ENCODE measurements around the gene ATP8B1. TPM values are rescaled to one million over a fixed set of nuclear protein-coding genes. Genes with fewer than 3 reads are reported as not detected.

Gene ATP8B1
- total RNA-seq, 1 experiment from 2014 or later = 62.3 TPM

GRCh38 chr18:57834616-57835015, 31.5 kb upstream of the ATP8B1 start:
- TF ChIP-seq, protein P1, sequence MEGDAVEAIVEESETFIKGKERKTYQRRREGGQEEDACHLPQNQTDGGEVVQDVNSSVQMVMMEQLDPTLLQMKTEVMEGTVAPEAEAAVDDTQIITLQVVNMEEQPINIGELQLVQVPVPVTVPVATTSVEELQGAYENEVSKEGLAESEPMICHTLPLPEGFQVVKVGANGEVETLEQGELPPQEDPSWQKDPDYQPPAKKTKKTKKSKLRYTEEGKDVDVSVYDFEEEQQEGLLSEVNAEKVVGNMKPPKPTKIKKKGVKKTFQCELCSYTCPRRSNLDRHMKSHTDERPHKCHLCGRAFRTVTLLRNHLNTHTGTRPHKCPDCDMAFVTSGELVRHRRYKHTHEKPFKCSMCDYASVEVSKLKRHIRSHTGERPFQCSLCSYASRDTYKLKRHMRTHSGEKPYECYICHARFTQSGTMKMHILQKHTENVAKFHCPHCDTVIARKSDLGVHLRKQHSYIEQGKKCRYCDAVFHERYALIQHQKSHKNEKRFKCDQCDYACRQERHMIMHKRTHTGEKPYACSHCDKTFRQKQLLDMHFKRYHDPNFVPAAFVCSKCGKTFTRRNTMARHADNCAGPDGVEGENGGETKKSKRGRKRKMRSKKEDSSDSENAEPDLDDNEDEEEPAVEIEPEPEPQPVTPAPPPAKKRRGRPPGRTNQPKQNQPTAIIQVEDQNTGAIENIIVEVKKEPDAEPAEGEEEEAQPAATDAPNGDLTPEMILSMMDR (IDR thresholded peaks at IDR 0.05; ENCODE audit: unreplicated experiment) = no peak
- no TSS peak for BruUV-seq (replicated peaks)

DNA sequence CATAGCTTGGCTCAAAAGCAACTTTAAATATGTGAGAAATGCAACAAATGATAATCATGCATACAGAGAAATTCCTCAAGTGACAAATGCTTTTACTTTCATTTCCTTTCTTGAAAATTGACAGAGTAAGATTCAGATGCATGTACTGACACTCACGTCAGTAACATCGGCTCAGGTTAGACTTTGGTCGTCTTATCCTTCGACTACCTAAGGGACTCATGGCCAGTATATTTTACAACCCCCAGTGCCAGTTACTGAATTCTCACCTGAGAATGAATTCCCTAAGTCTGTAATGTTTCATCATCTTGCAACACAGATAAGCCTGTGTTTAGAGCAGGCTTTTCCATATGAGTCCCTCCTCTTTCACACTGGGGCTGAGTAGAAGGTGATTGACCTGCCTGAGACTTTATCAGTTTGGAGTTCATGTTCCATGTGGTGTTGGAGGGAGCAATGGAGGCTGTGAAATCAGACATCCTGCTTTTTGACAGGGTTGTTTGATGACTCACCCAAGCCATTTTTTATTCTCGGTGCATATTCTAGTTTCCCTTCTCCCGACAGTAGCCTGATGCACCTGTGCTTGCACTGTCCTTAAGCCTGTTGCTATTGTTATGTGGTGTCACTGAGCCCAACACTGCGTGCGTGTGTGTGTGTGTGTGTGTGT, 30.5 kb upstream of the ATP8B1 start:
- intact Hi-C loops (cut with micrococcal nuclease; ENCODE audit: unreplicated experiment) = no loop called here
- peak; percentile 18 for DNase-seq
- peak overlapping the region; percentile 80 for H3K27ac Mint-ChIP-seq (ENCODE audit: unreplicated experiment)

More at GRCh38 chr18:57834616-57835015, 31.5 kb upstream of the ATP8B1 start:
- H3K4me3 Mint-ChIP-seq (ENCODE audit: low read depth, unreplicated experiment) = no peak overlapping the region
- no peaks in the 10 kb centered on the region for H3K36me3 Mint-ChIP-seq (ENCODE audit: insufficient read depth, unreplicated experiment)
- CTCF ChIA-PET = no interaction called here
- DNase-seq = no peak
- intact Hi-C loops (cut with micrococcal nuclease; ENCODE audit: unreplicated experiment) = no loop called here
- H3K27ac Mint-ChIP-seq (ENCODE audit: unreplicated experiment) = no peak overlapping the region
- peaks cover 22% of the 10 kb centered on the region for H3K4me1 Mint-ChIP-seq (ENCODE audit: low read depth, unreplicated experiment)
- no peaks in the 10 kb centered on the region for H3K27me3 Mint-ChIP-seq (ENCODE audit: unreplicated experiment)
- peaks cover 6% of the 10 kb centered on the region for H3K9me3 Mint-ChIP-seq (ENCODE audit: low read depth, unreplicated experiment)

DNA sequence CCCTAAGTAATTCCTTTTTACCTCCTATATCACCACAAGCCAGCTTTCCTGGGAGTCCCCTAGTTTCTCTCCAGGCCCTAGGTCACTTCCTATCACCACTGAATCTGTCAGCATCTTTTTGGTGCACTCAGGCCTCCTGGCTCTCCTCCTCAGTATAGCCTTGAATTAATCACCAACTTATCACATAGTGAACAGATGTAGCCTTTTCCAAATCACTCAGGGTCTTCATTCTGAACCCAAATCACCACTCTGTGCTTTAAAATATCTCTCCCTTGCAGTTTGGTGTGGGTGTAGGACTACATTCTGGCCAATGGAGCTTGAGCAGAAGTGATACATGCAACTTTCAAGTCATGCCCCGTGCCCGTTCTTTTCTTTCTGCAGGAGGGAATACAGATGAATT, 29.6 kb upstream of the ATP8B1 start:
- peaks cover 4% of the 10 kb centered on the region for H3K9me3 Mint-ChIP-seq (ENCODE audit: low read depth, unreplicated experiment)
- intact Hi-C loops (cut with micrococcal nuclease; ENCODE audit: unreplicated experiment) = no loop called here
- no peaks in the 10 kb centered on the region for H3K36me3 Mint-ChIP-seq (ENCODE audit: insufficient read depth, unreplicated experiment)
- TF ChIP-seq, protein P1 (IDR thresholded peaks at IDR 0.05; ENCODE audit: unreplicated experiment) = no peak
- H3K27ac Mint-ChIP-seq (ENCODE audit: unreplicated experiment) = no peak overlapping the region
- no TSS peak for BruUV-seq (replicated peaks)
- no peaks in the 10 kb centered on the region for H3K27me3 Mint-ChIP-seq (ENCODE audit: unreplicated experiment)
- no peak for DNase-seq
- H3K4me1 Mint-ChIP-seq (ENCODE audit: low read depth, unreplicated experiment) = peaks cover 13% of the 10 kb centered on the region
- H3K4me3 Mint-ChIP-seq (ENCODE audit: low read depth, unreplicated experiment) = no peak overlapping the region
- CTCF ChIA-PET = interaction anchor here (0.5 kb wide), 1 partner anchor 207 kb away, joined by 4 read pairs; no protein-coding TSS in a partner anchor

More for the DNA sequence above, 30.5 kb upstream of the ATP8B1 start:
- CTCF ChIA-PET = no interaction called here
- no peaks in the 10 kb centered on the region for H3K27me3 Mint-ChIP-seq (ENCODE audit: unreplicated experiment)
- BruUV-seq (replicated peaks) = no TSS peak
- H3K36me3 Mint-ChIP-seq (ENCODE audit: insufficient read depth, unreplicated experiment) = no peaks in the 10 kb centered on the region
- H3K4me1 Mint-ChIP-seq (ENCODE audit: low read depth, unreplicated experiment) = peaks cover 18% of the 10 kb centered on the region
- peaks cover 6% of the 10 kb centered on the region for H3K9me3 Mint-ChIP-seq (ENCODE audit: low read depth, unreplicated experiment)
- peak overlapping the region; percentile 52 for H3K4me3 Mint-ChIP-seq (ENCODE audit: low read depth, unreplicated experiment)
- TF ChIP-seq, protein P1 (IDR thresholded peaks at IDR 0.05; ENCODE audit: unreplicated experiment) = no peak

- Mint-ChIP-seq H3K4me1 (ENCODE audit: low read depth, unreplicated experiment) (peaks cover 13% of the 10 kb centered on the region), H3K27me3 (ENCODE audit: unreplicated experiment) (no peaks in the 10 kb centered on the region), H3K4me3 (ENCODE audit: low read depth, unreplicated experiment) (no peak overlapping the region), H3K27ac (ENCODE audit: unreplicated experiment) (no peak overlapping the region), H3K9me3 (ENCODE audit: low read depth, unreplicated experiment) (peaks cover 4% of the 10 kb centered on the region), H3K36me3 (ENCODE audit: insufficient read depth, unreplicated experiment) (no peaks in the 10 kb centered on the region)
- TF ChIP-seq, protein P1 (IDR thresholded peaks at IDR 0.05; ENCODE audit: unreplicated experiment) = no peak
- no peak for DNase-seq
- intact Hi-C loops (cut with micrococcal nuclease; ENCODE audit: unreplicated experiment) = no loop called here
- CTCF ChIA-PET = interaction anchor here (0.6 kb wide), 1 partner anchor 1134 kb away, joined by 5 read pairs; no protein-coding TSS in a partner anchor
- no TSS peak for BruUV-seq (replicated peaks)
These were observed 28.7 kb upstream of the ATP8B1 start for GRCh38 chr18:57831597-57832377.
